ENCODE results near the gene NYNRIN. TPM values are rescaled to one million over a fixed set of nuclear protein-coding genes. Genes with fewer than 3 reads are reported as not detected.
"Not testable (repeated sequence)": the region's sequence is repeated elsewhere in the genome, so short reads cannot be mapped to it uniquely, and the experiment has no call there.

Gene NYNRIN
- total RNA-seq, result 10 to 100 TPM; 21.8 TPM
- polyA plus RNA-seq (ENCODE audit: insufficient read depth, low read depth, low replicate concordance), result 22.0 TPM
- long read RNA-seq, donor 1, full-length matches to known transcripts, result 3 of 43 reads
- long read RNA-seq, donor 1, partial matches to known transcripts, result 40 of 43 reads
- long read RNA-seq, donor 1, other reads (novel, unspliced or antisense), result 0 of 43 reads
- long read RNA-seq, donor 2, full-length matches to known transcripts, result 2 of 9 reads
- long read RNA-seq, donor 2, partial matches to known transcripts, result 7 of 9 reads
- long read RNA-seq, donor 2, other reads (novel, unspliced or antisense), result 0 of 9 reads

DNA sequence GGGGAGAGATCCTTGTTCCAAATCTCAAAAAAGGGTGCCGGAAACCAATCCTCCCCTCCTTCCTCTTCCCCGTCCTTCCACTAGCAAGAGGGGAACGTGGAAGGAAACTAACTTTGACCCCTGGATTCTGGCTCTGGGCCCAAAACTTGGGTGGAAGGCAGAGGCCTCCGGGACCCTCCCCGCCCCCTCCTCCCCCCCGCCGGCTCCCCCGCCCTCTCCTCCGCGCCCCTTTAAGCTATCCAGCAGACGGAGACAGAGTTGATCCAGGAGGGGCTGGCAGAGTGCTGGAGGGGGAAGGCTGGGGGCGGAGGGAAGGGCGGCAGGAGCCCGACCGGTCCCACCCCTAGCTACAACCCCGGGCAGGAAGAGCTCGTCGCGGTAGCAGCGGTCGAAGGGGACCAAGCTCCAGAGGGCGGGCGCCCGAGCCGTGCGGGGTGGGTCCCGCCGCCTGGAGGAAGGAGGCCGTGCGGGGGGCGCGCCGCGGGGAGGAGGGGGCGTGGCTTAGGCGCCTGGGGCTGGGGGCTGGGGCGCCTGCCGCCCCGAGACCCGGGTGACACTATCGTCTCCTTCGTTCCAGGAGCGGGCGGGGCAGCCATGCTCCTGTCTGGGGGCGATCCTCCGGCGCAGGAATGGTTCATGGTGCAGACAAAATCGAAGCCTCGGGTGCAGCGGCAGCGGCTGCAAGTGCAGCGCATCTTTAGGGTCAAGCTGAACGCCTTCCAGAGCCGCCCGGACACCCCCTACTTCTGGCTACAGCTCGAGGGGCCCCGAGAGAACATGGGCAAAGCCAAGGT is at the start of gene NYNRIN:
Gene NYNRIN, plus strand, starts transcription at position 351 of the 794 bp plus-strand sequence. Its CDS starts 244 bp downstream, at position 595.
- Histone ChIP-seq H3K4me1 (peaks cover 32% of the 10 kb centered on the region), H3K4me3 (peak within 1 kb of the TSS; percentile 58 to 65), H3K9me3 (no peaks in the 10 kb centered on the region), H3K27ac (peak within 1 kb of the TSS; percentile 66 to 69), H3K36me3 (ENCODE audit: low read depth, missing control alignments) (no peaks in the 10 kb centered on the region), H3K27me3 (no peaks in the 10 kb centered on the region)
- peak; percentile 68 for DNase-seq
- intact Hi-C loops (cut with DNase I; ENCODE audit: low total_unique reads), result no loop called here
- TF ChIP-seq, protein P1, sequence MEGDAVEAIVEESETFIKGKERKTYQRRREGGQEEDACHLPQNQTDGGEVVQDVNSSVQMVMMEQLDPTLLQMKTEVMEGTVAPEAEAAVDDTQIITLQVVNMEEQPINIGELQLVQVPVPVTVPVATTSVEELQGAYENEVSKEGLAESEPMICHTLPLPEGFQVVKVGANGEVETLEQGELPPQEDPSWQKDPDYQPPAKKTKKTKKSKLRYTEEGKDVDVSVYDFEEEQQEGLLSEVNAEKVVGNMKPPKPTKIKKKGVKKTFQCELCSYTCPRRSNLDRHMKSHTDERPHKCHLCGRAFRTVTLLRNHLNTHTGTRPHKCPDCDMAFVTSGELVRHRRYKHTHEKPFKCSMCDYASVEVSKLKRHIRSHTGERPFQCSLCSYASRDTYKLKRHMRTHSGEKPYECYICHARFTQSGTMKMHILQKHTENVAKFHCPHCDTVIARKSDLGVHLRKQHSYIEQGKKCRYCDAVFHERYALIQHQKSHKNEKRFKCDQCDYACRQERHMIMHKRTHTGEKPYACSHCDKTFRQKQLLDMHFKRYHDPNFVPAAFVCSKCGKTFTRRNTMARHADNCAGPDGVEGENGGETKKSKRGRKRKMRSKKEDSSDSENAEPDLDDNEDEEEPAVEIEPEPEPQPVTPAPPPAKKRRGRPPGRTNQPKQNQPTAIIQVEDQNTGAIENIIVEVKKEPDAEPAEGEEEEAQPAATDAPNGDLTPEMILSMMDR (IDR thresholded peaks at IDR 0.05), result no peak
- no peak for TF ChIP-seq POLR2A (IDR thresholded peaks at IDR 0.05)
- WGBS, 2 donors, result 5 to 11% methylated on average over 10 to 35 of the region's 57 CpGs

DNA sequence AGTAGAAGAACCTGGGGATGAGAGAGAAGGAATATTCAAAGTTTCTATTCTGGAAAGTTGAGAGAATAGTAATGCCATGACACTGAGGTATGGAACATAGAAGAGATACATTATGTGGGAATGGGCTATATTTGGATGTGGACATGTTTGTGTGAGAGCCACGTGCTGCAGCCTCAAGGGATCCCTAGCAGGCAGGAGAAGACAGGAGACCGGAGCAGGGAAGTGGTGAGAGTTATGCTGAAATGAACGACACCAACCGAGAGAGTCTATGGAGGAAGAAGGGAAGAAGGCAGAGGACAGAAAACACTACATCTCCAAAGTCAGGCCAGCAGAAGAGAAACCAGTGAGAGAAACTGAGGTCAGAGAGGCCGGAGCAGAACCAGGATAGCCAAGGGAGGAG is 49.1 kb upstream of the NYNRIN start:
- Histone ChIP-seq H3K4me1 (peaks cover 4% of the 10 kb centered on the region), H3K27me3 (no peaks in the 10 kb centered on the region), H3K9me3 (no peaks in the 10 kb centered on the region), H3K27ac (peak overlapping the region in 1 of 2 donors; percentile 34), H3K36me3 (ENCODE audit: low read depth, missing control alignments) (no peaks in the 10 kb centered on the region), H3K4me3 (no peak overlapping the region)
- WGBS, 2 donors, result 68 to 72% methylated on average over 5 of the region's 5 CpGs
- DNase-seq, result no peak
- intact Hi-C loops (cut with DNase I; ENCODE audit: low total_unique reads), result no loop called here
- no peak for TF ChIP-seq POLR2A (IDR thresholded peaks at IDR 0.05)
- TF ChIP-seq, protein P1 (IDR thresholded peaks at IDR 0.05), result no peak

DNA sequence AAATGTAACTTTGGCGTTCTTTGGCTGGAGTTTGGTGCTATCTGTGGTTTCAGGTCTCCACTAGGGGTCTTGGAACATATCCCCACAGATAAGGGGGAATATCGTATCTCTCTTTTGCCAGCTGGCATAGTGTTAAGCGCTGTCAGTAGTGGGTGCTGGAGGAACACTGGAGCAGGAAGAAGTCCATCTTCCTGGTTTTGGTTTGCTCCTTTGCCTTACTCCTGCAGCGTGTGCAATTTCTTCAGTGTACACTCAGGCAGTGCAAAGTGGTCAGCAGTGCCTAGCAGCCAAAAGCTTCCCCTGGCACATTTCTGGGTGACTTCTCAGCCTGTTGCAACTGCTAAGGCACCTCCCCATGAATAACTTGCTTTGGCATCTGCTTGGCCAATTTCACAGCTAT is 47.3 kb upstream of the NYNRIN start:
- intact Hi-C loops (cut with DNase I; ENCODE audit: low total_unique reads), result no loop called here
- Histone ChIP-seq H3K27me3 (no peaks in the 10 kb centered on the region), H3K27ac (no peak overlapping the region), H3K9me3 (no peaks in the 10 kb centered on the region), H3K4me1 (peaks cover 4% of the 10 kb centered on the region), H3K36me3 (ENCODE audit: low read depth, missing control alignments) (no peaks in the 10 kb centered on the region), H3K4me3 (no peak overlapping the region)
- peak; percentile 38 for DNase-seq
- no peak for TF ChIP-seq POLR2A (IDR thresholded peaks at IDR 0.05)
- TF ChIP-seq, protein P1 (IDR thresholded peaks at IDR 0.05), result no peak
- WGBS, 2 donors, result 18 to 60% methylated on average over 4 of the region's 4 CpGs

DNA sequence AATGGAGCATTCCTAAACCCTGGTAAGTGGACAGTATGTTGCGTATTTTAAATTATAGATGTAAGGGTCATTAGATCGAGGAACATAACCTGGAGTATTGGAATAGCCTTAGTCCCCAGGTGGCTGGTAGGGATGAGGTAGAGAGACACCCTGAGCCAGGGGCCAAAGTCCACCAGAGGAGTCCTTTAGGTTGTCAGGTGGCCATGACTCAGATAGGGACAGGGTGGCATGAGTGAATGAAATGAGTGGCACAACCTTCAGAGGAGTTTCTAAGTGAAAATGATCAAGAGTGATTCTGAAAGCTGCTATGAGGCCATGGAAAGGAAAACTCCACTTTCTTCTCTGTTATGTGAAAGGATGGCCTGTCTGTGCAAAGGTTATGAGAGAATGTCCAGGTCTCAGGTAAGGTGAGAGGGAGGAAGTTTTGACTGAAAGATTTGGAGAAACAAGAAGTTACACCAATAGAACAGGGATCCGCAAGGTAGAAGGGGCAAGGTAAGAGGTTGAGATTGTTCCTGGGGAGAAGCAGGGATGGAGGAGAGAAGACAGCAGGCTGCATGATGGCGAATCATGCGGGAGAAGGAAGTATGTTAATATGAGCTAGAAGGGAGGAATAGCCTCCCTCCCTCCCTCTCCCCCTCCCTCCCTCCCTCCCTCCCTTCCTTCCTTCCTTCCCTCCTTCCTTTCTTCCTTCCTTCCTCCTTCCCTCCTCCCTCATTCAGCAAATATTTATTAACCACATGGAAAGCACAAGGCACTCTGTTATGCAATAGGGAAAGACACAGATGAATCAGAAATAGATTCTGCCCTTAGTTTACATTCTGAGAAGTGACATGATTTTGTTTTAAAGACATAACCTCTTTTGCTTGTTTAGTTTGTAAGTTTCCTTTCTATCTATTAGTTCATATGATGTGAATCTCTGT is 45.0 kb upstream of the NYNRIN start:
- intact Hi-C loops (cut with DNase I; ENCODE audit: low total_unique reads), result no loop called here
- WGBS, 2 donors, result 79 to 88% methylated on average over 5 of the region's 5 CpGs
- Histone ChIP-seq H3K27me3 (no peaks in the 10 kb centered on the region), H3K9me3 (no peaks in the 10 kb centered on the region), H3K27ac (no peak overlapping the region), H3K4me3 (no peak overlapping the region), H3K36me3 (ENCODE audit: low read depth, missing control alignments) (no peaks in the 10 kb centered on the region), H3K4me1 (peaks cover 4% of the 10 kb centered on the region)
- TF ChIP-seq POLR2A (IDR thresholded peaks at IDR 0.05), result no peak
- TF ChIP-seq, protein P1 (IDR thresholded peaks at IDR 0.05), result no peak
- no peak for DNase-seq

DNA sequence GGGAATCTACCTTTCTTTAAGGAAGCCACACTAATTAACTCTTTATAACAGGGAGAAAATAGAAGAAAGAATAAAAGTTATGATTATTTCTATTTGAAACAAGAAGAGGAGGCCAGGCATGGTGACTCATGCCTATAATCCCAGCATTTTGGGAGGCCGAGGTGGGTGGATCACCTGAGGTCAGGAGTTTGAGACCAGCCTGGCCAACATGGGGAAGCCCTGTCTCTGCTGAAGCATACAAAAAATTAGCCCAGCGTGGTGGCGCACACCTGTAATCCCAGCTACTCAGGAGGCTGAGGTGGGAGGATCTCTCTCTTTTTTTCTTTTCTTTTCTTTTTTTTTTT is 44.3 kb upstream of the NYNRIN start:
- H3K36me3 ChIP-seq (ENCODE audit: low read depth, missing control alignments); H3K9me3 ChIP-seq; H3K27me3 ChIP-seq; H3K4me3 ChIP-seq; H3K27ac ChIP-seq; DNase-seq; H3K4me1 ChIP-seq; intact Hi-C loops (cut with DNase I; ENCODE audit: low total_unique reads): not testable (repeated sequence)
- WGBS, 2 donors, result 90 to 94% methylated on average over 3 of the region's 3 CpGs
